ENCODE data around the gene FADS2. TPM values are rescaled to one million over a fixed set of nuclear protein-coding genes. Genes with fewer than 3 reads are reported as not detected.

FADS2 gene
- total RNA-seq, 4 donors from 2014 or later, result 2.2 to 13.7 (median 6.8) TPM

DNA sequence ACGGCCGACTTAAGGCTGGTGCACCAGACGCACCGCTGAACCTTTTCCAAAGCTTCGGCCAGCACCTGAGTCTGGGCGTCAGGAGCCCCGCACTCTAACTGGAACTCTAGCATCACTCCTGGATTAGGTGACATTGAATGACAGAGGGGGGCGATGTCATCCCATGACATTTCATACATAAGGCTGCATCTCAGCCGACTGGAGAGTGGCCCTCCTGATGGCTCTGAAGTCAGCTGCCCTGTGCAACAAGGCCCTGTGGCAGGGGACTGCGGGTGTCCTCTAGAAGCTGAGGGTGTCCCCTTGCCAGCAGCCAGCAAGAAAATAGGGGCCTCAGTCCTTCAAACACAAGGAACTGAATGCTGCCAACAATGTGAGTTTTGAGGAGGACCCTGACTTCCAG is 73.3 kb downstream of the FADS2 start:
- no peak for DNase-seq
- H3K4me1 ChIP-seq, result peaks cover 0 to 21% (median 0%) of the 10 kb centered on the region in 3 donors
- no peak overlapping the region for H3K4me3 ChIP-seq
- no peaks in the 10 kb centered on the region for H3K9me3 ChIP-seq
- TF ChIP-seq CTCF (IDR thresholded peaks at IDR 0.05) (no peak), POLR2A (IDR thresholded peaks at IDR 0.05) (no peak)
- peaks cover 0 to 32% (median 0%) of the 10 kb centered on the region in 3 donors for H3K36me3 ChIP-seq
- no peak overlapping the region for H3K27ac ChIP-seq
- intact Hi-C loops (cut with DNase I), result no loop called here
- 92% methylated on average over 8 of the region's 10 CpGs; no CpG with 5 or more reads in 1 of the 2 donors for WGBS, 2 donors
- peaks cover 0 to 7% (median 0%) of the 10 kb centered on the region in 4 donors for H3K27me3 ChIP-seq

GRCh38 chr11:61902313-61902712 is 74.2 kb downstream of the FADS2 start:
- DNase-seq, result no peak
- Histone ChIP-seq H3K9me3 (no peaks in the 10 kb centered on the region), H3K4me3 (no peak overlapping the region), H3K27me3 (peaks cover 0 to 7% (median 0%) of the 10 kb centered on the region in 4 donors), H3K27ac (no peak overlapping the region), H3K36me3 (peaks cover 0 to 41% (median 6%) of the 10 kb centered on the region in 3 donors), H3K4me1 (peaks cover 0 to 21% (median 0%) of the 10 kb centered on the region in 3 donors)
- no peak for TF ChIP-seq CTCF (IDR thresholded peaks at IDR 0.05)
- TF ChIP-seq POLR2A (IDR thresholded peaks at IDR 0.05), result no peak
- intact Hi-C loops (cut with DNase I), result no loop called here
- WGBS, 2 donors, result 86 to 87% methylated on average over 9 to 11 of the region's 11 CpGs

- H3K4me3 ChIP-seq, result no peak overlapping the region
- TF ChIP-seq CTCF (IDR thresholded peaks at IDR 0.05) (no peak), POLR2A (IDR thresholded peaks at IDR 0.05) (no peak)
- peaks cover 0 to 42% (median 6%) of the 10 kb centered on the region in 3 donors for H3K36me3 ChIP-seq
- H3K4me1 ChIP-seq, result peaks cover 0 to 14% (median 0%) of the 10 kb centered on the region in 3 donors
- intact Hi-C loops (cut with DNase I), result no loop called here
- no peaks in the 10 kb centered on the region for H3K9me3 ChIP-seq
- peaks cover 0 to 7% (median 0%) of the 10 kb centered on the region in 4 donors for H3K27me3 ChIP-seq
- no peak for DNase-seq
- no peak overlapping the region for H3K27ac ChIP-seq
- WGBS, 2 donors, result 92 to 94% methylated on average over 3 of the region's 3 CpGs
Measured at GRCh38 chr11:61903845-61904244, 75.7 kb downstream of the FADS2 start.

GRCh38 chr11:61904539-61905048 is 76.5 kb downstream of the FADS2 start:
- no peak for DNase-seq
- Histone ChIP-seq H3K4me1 (peaks cover 0 to 14% (median 0%) of the 10 kb centered on the region in 3 donors), H3K27ac (no peak overlapping the region), H3K27me3 (peaks cover 0 to 7% (median 0%) of the 10 kb centered on the region in 4 donors), H3K4me3 (no peak overlapping the region), H3K36me3 (peaks cover 0 to 42% (median 6%) of the 10 kb centered on the region in 3 donors), H3K9me3 (no peaks in the 10 kb centered on the region)
- 80% methylated on average over 1 of the region's 19 CpGs; no CpG with 5 or more reads in 1 of the 2 donors for WGBS, 2 donors
- TF ChIP-seq POLR2A (IDR thresholded peaks at IDR 0.05) (no peak), CTCF (IDR thresholded peaks at IDR 0.05) (no peak)
- intact Hi-C loops (cut with DNase I), result no loop called here

GRCh38 chr11:61905067-61905696 is 77.1 kb downstream of the FADS2 start:
- Histone ChIP-seq H3K4me3 (no peak overlapping the region), H3K27me3 (peaks cover 0 to 7% (median 0%) of the 10 kb centered on the region in 4 donors), H3K36me3 (peaks cover 0 to 42% (median 6%) of the 10 kb centered on the region in 3 donors), H3K27ac (no peak overlapping the region), H3K9me3 (no peaks in the 10 kb centered on the region), H3K4me1 (peaks cover 0 to 20% (median 0%) of the 10 kb centered on the region in 3 donors)
- DNase-seq, result no peak
- TF ChIP-seq CTCF (IDR thresholded peaks at IDR 0.05) (no peak), POLR2A (IDR thresholded peaks at IDR 0.05) (no peak)
- intact Hi-C loops (cut with DNase I), result no loop called here
- 88 to 89% methylated on average over 10 to 11 of the region's 13 CpGs for WGBS, 2 donors
